Measurements from ENCODE around the gene TMEM255A.

TMEM255A gene

GRCh38 chrX:120310861-120311726, at the start of gene TMEM255A:
Gene TMEM255A, minus strand, starts transcription at chrX:120311461. Its CDS starts 152 bp downstream, at chrX:120311309.
- peak in 1 of 2 donors; percentile 8 for DNase-seq

DNA sequence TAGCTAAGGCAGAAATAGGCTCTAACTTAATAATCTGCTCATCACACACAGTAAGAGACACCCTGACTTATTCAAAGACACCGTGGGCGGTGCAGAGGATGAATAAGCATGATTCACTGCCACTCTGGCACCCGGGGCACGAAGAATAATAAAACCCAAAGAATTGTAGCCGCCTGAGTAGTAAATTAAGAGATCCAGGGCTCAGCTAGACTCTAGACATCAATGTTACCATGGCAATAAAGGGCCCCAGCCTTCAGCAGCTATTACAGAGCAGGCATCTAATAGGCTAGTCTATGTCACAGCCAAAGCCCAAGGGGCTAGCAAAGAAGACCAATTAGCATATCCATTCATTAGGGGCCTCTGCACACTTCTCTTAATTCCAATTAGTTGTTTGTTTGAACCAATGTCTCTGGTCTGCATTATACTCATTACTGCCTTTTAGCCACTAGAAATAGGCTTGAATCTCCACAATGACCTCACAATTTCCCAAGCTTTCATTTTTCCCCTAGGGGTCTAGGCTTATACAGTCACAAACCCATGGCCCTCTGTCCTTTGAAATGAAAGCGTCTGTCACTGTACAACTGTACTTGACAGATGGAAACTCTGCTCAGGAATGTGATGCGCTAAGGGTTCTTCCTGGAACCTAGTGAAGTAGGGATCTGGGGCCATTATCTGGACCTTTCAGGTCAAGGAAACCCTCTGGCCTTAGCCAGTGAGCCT, 47.6 kb upstream of the TMEM255A start:
- no peak for DNase-seq

DNA sequence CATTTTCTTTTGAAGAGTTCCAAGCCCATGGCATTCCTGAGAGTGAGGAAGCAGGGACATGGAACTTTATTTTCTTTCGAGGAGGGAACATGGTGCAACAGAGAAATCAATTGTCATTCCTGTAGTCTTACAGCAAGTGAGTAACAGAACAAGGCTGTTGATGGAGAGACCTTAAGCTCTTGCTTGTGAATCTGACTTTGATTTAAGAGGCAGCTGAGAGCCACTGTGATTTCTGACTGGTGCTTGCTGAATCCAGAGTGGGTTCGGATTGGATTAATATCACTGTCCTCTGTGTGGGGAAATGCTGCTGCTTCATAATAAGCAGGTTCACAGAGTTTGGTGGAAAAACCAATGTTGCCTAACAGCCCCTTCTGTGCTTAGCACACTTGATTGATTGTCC, 45.9 kb upstream of the TMEM255A start:
- no peak for DNase-seq

- DNase-seq, result no peak
Observed at GRCh38 chrX:120356084-120356483, 44.8 kb upstream of the TMEM255A start.

GRCh38 chrX:120350450-120351138, 39.3 kb upstream of the TMEM255A start:
- DNase-seq, result no peak

DNA sequence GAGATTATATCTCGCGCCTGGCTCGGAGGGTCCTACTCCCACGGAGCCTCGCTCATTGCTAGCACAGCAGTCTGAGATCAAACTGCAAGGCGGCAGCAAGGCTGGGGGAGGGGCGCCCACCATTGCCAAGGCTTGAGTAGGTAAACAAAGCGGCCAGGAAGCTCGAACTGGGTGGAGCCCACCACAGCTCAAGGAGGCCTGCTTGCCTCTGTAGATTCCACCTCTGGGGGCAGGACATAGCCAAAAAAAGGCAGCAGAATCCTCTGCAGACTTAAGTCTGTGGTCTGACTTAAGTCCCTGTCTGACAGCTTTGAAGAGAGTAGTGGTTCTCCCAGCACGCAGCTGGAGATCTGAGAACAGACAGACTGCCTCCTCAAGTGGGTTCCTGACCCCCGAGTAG, 33.3 kb upstream of the TMEM255A start:
- DNase-seq, result peak in 1 of 2 donors; percentile 19

DNA sequence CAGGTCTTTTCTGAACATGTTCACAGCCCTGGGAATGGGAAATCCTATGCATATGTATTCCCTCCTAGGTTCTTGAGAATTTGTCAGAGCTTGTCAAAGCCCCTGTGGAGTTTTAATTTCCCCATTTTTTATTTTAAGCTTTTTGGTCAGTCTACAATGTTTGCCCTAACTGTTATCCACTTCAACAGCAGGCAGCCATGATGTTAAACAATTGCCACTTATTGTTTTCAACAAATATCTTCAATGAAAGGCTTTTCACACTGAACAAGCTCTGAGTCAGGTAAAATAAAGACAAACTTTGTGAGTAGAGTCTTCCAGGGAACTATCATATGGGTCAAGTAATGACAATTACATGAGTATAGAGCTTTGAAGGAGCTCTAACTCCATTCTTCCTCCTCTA, 25.6 kb upstream of the TMEM255A start:
- DNase-seq, result no peak

DNA sequence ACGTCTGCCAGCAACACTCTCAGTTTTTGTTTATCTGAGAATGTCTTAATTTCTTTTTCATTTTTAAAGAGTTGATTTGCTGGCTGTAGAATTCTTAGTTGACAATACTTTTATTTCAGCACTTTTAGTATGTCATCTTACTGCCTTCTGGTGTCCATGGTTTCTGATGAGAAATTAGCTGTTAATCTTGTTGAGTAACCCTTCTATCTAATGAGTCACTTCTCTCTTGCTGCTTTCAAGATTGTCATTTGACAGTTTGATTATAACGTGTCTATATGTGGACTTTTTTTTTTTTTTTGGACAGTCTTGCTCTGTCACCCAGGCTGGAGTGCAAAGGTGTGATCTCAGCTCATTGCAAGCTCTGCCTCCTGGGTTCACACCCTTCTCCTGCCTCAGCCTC, 24.0 kb upstream of the TMEM255A start:
- DNase-seq, result no peak

GRCh38 chrX:120334603-120335002, 23.3 kb upstream of the TMEM255A start:
- no peak for DNase-seq

DNA sequence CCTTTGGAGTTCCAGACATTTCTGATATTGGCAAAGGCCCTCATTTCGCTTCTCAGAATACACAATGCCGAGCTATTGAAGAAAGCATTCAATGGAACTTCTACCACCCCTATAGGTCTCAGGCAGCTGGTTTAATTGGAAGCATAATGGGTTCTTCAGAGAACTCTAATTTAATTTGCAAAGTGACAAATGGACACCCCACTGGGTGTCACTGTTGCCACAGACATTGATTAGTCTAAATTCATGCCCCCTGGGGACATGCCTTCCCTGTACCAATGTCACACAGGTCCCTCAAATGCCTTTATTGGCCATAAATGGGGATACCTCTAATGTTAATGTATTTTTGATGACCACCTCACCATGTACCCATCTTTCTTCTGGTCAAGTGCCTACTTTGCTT, 22.9 kb upstream of the TMEM255A start:
- DNase-seq, result peak in 1 of 2 donors; percentile 20

DNA sequence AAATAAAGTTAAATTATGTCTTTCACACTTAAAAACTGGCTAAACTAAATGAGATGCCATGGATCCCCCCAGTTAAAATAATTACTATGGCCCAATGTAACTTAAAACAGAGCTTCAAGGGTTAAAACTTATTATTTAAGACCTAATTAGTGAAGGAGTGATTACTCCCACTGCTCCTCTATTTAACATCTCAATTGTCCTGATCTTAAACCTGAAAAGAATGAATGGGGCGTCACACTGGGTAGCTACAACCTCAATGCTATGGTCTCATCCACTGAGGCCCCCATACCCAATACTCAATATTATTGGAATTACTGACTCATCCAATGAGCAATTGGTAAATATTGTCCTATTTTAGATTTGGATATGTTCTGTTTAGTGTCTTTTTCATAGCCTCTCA, 21.1 kb upstream of the TMEM255A start:
- DNase-seq, result no peak

DNA sequence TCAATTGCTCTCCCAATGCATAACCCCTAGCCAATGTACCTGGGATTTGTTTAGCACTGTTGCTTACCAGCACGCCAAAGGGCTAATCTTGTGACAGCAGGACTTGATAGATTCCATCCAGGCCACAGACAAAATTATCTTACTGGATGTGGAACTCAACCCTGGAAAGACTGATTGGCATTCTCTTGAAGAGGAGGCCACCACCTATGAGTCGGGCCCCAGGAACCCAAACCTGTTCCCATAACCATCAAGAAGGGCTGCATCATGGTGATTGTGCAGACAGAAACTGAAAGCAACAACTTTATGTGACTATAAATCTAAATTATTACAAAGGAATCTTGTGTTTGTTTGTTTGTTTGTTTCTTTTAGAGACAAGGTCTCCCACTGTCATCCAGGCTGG, 19.9 kb upstream of the TMEM255A start:
- no peak for DNase-seq

GRCh38 chrX:120321520-120322281, 10.4 kb upstream of the TMEM255A start:
- no peak for DNase-seq

GRCh38 chrX:120318411-120318810, 7.2 kb upstream of the TMEM255A start:
- no peak for DNase-seq

DNA sequence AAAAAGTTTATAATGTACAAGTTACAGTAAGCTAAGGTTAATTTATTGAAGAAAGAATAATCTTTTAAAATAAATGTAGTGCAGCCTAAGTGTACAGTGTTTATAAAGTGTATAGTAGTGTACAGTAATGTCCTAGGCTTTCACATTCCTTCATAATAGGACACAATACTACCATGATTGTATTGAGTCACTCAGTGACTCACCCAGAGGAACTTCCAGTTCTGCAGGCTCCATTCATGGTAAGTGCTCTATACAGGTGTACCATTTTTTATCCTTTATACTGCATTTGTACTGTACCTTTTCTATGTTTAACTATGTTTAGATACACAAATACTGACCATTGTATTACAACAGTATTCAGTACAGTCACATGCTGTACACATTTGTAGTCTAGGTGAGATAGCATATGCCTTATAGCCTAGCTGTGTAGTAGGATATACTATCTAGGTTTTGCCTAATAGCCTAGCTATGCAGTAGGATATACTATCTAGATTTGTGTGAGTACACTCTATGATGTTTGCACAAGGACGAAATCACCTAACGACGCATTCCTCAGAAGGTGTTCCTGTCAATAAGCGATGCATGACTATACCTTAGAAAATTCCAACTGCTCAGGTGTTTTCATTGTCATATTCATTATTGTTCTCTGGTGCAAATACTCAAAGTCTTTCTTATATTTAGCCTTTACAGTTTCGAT, 5.5 kb upstream of the TMEM255A start:
- DNase-seq, result no peak

DNA sequence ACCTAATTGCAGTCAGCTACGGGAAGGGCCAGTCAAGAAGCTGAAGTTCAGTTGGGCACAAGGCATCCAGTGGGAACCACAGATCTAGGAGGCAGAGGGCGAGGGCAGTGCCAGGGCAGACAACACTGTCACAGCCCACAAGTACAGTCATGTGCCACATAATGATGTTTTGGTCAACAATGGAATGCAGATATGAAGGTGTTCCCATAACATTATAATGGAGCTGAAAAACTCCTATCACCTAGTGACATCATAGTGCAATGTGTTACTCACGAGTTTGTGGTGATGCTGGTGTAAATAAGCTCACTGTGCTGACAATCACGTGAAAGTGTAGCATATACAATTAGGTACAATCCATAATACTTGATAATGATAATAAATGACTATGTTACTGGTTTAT, 4.5 kb upstream of the TMEM255A start:
- no peak for DNase-seq

GRCh38 chrX:120311727-120312063, 434 bp upstream of the TMEM255A start:
- DNase-seq, result no peak

GRCh38 chrX:120309873-120310705, 1.2 kb downstream of the TMEM255A start:
- DNase-seq, result peak in 1 of 2 donors; percentile 9

DNA sequence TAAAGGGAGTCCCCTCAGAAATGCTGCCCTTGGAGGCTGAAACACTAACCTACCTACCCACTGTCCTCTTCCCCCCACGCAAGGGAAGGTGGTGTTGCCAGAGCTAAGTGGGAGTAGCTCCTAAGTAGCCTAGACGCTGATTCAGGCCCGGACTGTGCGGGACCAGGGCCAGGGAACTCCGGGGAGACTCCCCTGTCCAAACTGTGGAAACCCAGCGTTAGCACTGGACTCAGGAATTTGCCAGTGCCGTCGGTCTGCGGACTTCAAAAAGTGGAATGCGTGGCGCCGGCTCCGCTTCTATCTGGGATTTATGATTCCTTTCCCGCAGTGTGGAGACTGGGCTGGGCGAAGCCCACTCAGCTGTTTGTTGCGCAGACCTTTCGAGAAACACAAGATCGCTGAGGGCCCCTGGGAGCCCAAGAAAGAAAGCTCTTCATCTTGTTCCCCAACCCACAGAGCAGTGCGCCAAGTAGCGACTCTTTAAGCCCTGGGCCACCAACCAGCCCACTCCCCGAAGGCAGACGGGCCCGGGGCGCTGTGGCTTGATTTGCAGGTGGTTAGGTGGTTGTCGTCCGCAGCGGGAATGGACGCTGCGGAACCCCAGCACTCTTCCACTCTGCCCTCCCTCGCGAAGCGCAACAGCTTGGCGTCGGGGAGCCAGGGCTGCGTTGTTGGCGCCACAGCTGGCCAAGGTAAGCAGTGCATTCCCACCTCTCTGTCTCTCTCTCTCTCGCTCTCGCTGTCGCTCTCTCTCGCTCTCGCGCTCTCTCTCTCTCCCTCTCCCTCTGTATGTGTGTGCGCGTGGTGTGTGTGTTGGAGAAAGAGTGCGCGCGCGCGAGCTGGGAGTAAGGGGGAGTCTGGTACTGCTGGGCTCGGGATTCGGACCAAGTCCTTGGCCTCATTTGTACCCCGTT, 2.0 kb downstream of the TMEM255A start:
- DNase-seq, result peak; percentile 83 to 86

DNA sequence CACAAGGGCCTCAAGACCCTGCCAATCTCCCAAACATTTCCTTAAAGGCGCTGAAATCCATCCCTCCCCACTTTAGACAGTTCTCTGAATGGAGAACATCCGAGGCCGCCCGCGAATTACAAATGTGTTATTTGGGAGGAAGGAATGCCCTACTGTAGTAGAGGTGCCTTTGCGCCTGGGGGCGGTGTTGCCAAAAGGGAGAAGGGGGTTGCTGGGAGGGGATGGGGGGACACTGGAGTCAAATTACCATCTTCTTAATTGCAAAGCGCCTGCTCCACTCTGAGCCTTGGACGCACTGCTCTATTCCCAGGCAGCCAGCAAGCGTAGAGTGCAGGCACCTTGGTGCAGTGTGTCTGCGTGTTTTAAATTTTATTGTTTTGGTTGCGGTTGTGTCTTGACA, 2.7 kb downstream of the TMEM255A start:
- DNase-seq, result no peak
